ENCODE measurements around the gene FAM222A. TPM values are rescaled to one million over a fixed set of nuclear protein-coding genes. Genes with fewer than 3 reads are reported as not detected.

The FAM222A gene
- polyA plus RNA-seq, 1 donor (not counting 4 experiments of a cell fraction or from before 2014, with no cell fraction given): 0.05 TPM

DNA sequence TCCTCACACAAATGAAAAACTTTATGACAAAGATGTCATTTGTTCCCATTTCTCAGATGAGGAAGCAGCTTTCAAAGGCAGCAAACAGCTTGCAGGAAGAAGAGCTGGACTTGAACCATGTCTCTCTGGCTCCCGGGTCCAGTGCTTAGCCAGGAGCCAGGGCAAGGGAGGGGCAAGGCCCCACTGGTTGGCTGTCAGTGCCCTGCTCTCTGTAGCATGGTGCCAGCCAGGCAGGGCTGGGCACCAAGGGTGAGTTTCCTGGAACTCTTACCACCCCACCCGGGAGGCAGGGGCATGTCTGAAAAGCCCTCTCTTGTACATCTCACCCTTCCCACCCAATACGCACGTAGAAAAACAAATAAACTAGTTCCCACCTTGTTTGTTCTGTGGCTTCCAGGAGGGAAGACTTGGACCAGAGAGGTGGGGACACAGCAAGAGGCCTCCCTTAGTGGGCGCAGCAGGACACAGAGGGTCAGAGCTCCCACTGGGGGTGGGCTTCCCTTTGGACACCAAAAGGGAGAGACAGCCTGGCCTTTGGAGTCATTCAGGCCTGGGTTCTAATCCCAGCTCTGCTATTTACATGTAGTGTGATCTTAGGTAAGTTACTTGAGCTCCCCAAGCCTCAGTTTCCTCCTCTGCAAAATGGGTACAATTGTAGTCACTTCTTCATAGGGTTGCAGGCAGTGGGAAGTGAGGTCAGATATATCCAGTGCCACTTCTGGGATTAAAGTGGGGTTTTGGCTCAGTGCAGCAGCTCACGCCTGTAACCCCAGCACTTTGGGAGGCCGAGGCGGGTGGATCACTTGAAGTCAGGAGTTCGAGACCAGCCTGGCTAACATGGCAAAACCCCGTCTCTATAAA lies 102.4 kb downstream of the FAM222A start:
- H3K4me2 ChIP-seq (ENCODE audit: control insufficient read depth, extremely low read depth, insufficient read depth, low read depth, low read length): no peak overlapping the region
- H3K36me3 ChIP-seq (ENCODE audit: control insufficient read depth in 2 of 2, extremely low read depth in 1 of 2, insufficient read depth in 2 of 2, low read length in 2 of 2): no peaks in the 10 kb centered on the region
- H3K9me1 ChIP-seq (ENCODE audit: control insufficient read depth, extremely low read depth, insufficient read depth, low read length): peaks cover 2% of the 10 kb centered on the region
- no peaks in the 10 kb centered on the region for H4K20me1 ChIP-seq (ENCODE audit: control insufficient read depth, extremely low read depth, insufficient read depth, low read length)
- dilution Hi-C loops (cut with MboI; ENCODE audit: extremely low pct_ligation_motif_present, low sequenced_read_pairs): no loop called here
- no peak overlapping the region for H3K4me3 ChIP-seq (ENCODE audit: control insufficient read depth in 2 of 3, extremely low read depth in 1 of 3, insufficient read depth in 2 of 3, low read depth in 1 of 3, low read length in 3 of 3)
- no peak for FAIRE-seq
- TF ChIP-seq, protein P1, sequence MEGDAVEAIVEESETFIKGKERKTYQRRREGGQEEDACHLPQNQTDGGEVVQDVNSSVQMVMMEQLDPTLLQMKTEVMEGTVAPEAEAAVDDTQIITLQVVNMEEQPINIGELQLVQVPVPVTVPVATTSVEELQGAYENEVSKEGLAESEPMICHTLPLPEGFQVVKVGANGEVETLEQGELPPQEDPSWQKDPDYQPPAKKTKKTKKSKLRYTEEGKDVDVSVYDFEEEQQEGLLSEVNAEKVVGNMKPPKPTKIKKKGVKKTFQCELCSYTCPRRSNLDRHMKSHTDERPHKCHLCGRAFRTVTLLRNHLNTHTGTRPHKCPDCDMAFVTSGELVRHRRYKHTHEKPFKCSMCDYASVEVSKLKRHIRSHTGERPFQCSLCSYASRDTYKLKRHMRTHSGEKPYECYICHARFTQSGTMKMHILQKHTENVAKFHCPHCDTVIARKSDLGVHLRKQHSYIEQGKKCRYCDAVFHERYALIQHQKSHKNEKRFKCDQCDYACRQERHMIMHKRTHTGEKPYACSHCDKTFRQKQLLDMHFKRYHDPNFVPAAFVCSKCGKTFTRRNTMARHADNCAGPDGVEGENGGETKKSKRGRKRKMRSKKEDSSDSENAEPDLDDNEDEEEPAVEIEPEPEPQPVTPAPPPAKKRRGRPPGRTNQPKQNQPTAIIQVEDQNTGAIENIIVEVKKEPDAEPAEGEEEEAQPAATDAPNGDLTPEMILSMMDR (optimal IDR thresholded peaks at IDR 0.05 in 1 of 3, IDR thresholded peaks at IDR 0.05 in 1 of 3, conservative IDR thresholded peaks at IDR 0.05 in 1 of 3; ENCODE audit: extremely low read depth in 1 of 3, insufficient read depth in 2 of 3, low read length in 3 of 3): no peak
- DNase-seq (ENCODE audit: low read depth, low spot score): no peak
- no peaks in the 10 kb centered on the region for H3K79me2 ChIP-seq (ENCODE audit: control insufficient read depth, insufficient read depth, low read length)
- no peak overlapping the region for H3K9ac ChIP-seq (ENCODE audit: control insufficient read depth, extremely low read depth, insufficient read depth, low read length)
- no peak overlapping the region for H3K27ac ChIP-seq (ENCODE audit: control insufficient read depth, insufficient read depth, low read length)
- H2AFZ ChIP-seq (ENCODE audit: control insufficient read depth, low read length): no peak overlapping the region
- no peaks in the 10 kb centered on the region for H3K9me3 ChIP-seq (ENCODE audit: control insufficient read depth, low read depth, low read length)
- H3K4me1 ChIP-seq (ENCODE audit: control insufficient read depth, extremely low read depth, insufficient read depth, low read length): peaks cover 21% of the 10 kb centered on the region
- H3K27me3 ChIP-seq (ENCODE audit: control insufficient read depth, extremely low read depth, insufficient read depth, low read length): no peaks in the 10 kb centered on the region

DNA sequence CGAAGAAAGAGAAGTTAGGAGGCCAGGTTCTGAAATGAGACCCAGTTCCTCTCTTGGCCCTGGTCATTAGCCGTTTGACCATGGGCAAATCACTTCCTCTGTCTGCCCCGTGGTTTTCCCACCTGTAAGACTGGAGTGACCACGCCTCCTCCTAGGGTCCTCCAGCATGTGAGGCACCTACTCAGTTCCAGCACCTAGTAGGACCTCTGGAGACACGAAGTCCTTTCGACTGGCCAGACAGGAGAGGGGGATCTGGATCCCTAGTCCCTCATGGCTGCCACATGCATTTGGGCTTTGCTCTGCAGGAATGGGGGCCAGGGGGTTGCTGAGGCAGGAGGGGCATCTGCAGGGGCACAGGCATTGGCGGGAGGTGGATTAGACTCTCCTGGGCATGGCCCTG lies 103.2 kb downstream of the FAM222A start:
- Histone ChIP-seq H3K27ac (ENCODE audit: control insufficient read depth, insufficient read depth, low read length) (no peak overlapping the region), H3K4me3 (ENCODE audit: control insufficient read depth in 2 of 3, extremely low read depth in 1 of 3, insufficient read depth in 2 of 3, low read depth in 1 of 3, low read length in 3 of 3) (no peak overlapping the region), H3K36me3 (ENCODE audit: control insufficient read depth in 2 of 2, extremely low read depth in 1 of 2, insufficient read depth in 2 of 2, low read length in 2 of 2) (no peaks in the 10 kb centered on the region), H2AFZ (ENCODE audit: control insufficient read depth, low read length) (no peak overlapping the region), H3K4me2 (ENCODE audit: control insufficient read depth, extremely low read depth, insufficient read depth, low read depth, low read length) (no peak overlapping the region), H4K20me1 (ENCODE audit: control insufficient read depth, extremely low read depth, insufficient read depth, low read length) (no peaks in the 10 kb centered on the region), H3K27me3 (ENCODE audit: control insufficient read depth, extremely low read depth, insufficient read depth, low read length) (no peaks in the 10 kb centered on the region), H3K9me1 (ENCODE audit: control insufficient read depth, extremely low read depth, insufficient read depth, low read length) (peaks cover 2% of the 10 kb centered on the region), H3K9me3 (ENCODE audit: control insufficient read depth, low read depth, low read length) (no peaks in the 10 kb centered on the region), H3K9ac (ENCODE audit: control insufficient read depth, extremely low read depth, insufficient read depth, low read length) (no peak overlapping the region), H3K4me1 (ENCODE audit: control insufficient read depth, extremely low read depth, insufficient read depth, low read length) (peaks cover 24% of the 10 kb centered on the region), H3K79me2 (ENCODE audit: control insufficient read depth, insufficient read depth, low read length) (no peaks in the 10 kb centered on the region)
- no peak for FAIRE-seq
- DNase-seq (ENCODE audit: low read depth, low spot score): no peak
- dilution Hi-C loops (cut with MboI; ENCODE audit: extremely low pct_ligation_motif_present, low sequenced_read_pairs): no loop called here
- TF ChIP-seq, protein P1 (optimal IDR thresholded peaks at IDR 0.05 in 1 of 3, IDR thresholded peaks at IDR 0.05 in 1 of 3, conservative IDR thresholded peaks at IDR 0.05 in 1 of 3; ENCODE audit: extremely low read depth in 1 of 3, insufficient read depth in 2 of 3, low read length in 3 of 3): no peak
- no peak for TF ChIP-seq EZH2 (IDR thresholded peaks at IDR 0.05; ENCODE audit: low read length)

Data from keratinocyte (primary cell).